ENCODE measurements around the gene VANGL1. TPM values are rescaled to one million over a fixed set of nuclear protein-coding genes. Genes with fewer than 3 reads are reported as not detected.

Gene VANGL1
- total and polyA plus RNA-seq, 2 of the 4 experiments (the other 2 are of a cell fraction): 6.1 to 6.7 TPM

DNA sequence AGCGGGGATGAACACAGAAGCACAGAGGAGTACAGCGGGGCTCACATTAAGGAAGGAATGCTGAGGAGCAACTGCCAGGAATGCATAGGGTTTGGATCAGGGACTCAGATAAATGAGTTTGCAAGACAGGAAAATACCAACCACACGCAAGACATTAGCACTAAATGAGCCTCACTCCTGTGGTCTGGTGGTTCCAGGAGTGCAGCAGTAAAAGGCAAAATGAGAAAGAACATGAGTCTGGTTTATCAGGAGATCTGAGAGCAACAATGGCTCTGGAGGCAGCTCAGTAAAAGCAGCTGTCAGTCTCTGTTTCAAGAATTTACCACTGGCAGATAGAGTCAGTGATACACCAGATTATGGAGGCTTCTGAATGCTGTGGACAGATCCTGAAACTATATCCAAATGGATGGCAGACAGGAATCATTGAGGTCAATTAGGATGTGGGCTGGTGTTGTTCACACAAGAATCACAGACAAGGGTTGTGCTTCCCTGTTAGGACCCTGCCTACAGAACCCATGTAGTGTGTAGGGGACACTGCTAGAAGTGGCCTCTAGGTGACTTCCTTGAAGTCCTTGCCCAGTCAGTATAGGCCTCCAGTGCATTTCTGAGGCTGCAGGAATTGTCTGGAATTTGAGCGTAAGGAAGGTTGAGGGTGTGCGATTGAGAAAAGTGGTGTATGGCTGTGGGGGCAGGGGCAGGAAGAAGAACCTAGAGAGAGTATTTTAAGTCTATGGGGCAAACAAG is 76.4 kb downstream of the VANGL1 start:
- H2BK20ac ChIP-seq (ENCODE audit: low read depth, low read length): no peak overlapping the region
- no peak overlapping the region for H3K56ac ChIP-seq (ENCODE audit: extremely low read depth, insufficient read depth, low read length)
- no peak overlapping the region for H3K23ac ChIP-seq (ENCODE audit: low read depth, low read length)
- no peak overlapping the region for H3K4ac ChIP-seq (ENCODE audit: low read depth, low read length)
- intact Hi-C loops (cut with micrococcal nuclease) (no loop called here), in situ Hi-C loops (cut with MboI; ENCODE audit: low sequenced_read_pairs) (no loop called here), dilution Hi-C loops (cut with HindIII; ENCODE audit: low sequenced_read_pairs, unreplicated experiment) (no loop called here)
- H3K4me3 ChIP-seq (ENCODE audit: insufficient read depth, low read depth, low read length): no peak overlapping the region
- 90 to 100% methylated on average over 2 of the region's 5 CpGs for WGBS, 2 experiments (ENCODE audit: extremely low coverage in 2 of 2, insufficient read length in 1 of 2)
- no peak overlapping the region for H3K9ac ChIP-seq (ENCODE audit: low read depth, low read length)
- no peaks in the 10 kb centered on the region for H3K36me3 ChIP-seq (ENCODE audit: control insufficient read depth, insufficient read depth, low read length)
- no peak overlapping the region for H2BK120ac ChIP-seq (ENCODE audit: low read depth, low read length)
- TF ChIP-seq FOS (IDR thresholded peaks at IDR 0.05; ENCODE audit: low read depth, low read length): no peak
- no peak for TF ChIP-seq USF2 (IDR thresholded peaks at IDR 0.05; ENCODE audit: low read depth, low read length)
- no peak for TF ChIP-seq MAFK (IDR thresholded peaks at IDR 0.05; ENCODE audit: low read depth, low read length)
- no peak for TF ChIP-seq RCOR1 (IDR thresholded peaks at IDR 0.05; ENCODE audit: insufficient replicate concordance, low read length)
- TF ChIP-seq BHLHE40 (IDR thresholded peaks at IDR 0.05; ENCODE audit: low read depth, low read length): no peak
- TF ChIP-seq POLR2A (IDR thresholded peaks at IDR 0.05; ENCODE audit: low read depth, low read length): no peak
- TF ChIP-seq NFE2L2 (IDR thresholded peaks at IDR 0.05; ENCODE audit: low read depth, low read length): no peak
- TF ChIP-seq, protein P1, sequence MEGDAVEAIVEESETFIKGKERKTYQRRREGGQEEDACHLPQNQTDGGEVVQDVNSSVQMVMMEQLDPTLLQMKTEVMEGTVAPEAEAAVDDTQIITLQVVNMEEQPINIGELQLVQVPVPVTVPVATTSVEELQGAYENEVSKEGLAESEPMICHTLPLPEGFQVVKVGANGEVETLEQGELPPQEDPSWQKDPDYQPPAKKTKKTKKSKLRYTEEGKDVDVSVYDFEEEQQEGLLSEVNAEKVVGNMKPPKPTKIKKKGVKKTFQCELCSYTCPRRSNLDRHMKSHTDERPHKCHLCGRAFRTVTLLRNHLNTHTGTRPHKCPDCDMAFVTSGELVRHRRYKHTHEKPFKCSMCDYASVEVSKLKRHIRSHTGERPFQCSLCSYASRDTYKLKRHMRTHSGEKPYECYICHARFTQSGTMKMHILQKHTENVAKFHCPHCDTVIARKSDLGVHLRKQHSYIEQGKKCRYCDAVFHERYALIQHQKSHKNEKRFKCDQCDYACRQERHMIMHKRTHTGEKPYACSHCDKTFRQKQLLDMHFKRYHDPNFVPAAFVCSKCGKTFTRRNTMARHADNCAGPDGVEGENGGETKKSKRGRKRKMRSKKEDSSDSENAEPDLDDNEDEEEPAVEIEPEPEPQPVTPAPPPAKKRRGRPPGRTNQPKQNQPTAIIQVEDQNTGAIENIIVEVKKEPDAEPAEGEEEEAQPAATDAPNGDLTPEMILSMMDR (conservative IDR thresholded peaks at IDR 0.05; ENCODE audit: low read depth, low read length): no peak
- TF ChIP-seq MXI1 (IDR thresholded peaks at IDR 0.05; ENCODE audit: borderline replicate concordance, low read depth, low read length): no peak
- no peak for TF ChIP-seq RAD21 (IDR thresholded peaks at IDR 0.05; ENCODE audit: low read length)
- no peak for TF ChIP-seq RFX5 (IDR thresholded peaks at IDR 0.05; ENCODE audit: low read depth, low read length)
- TF ChIP-seq CEBPB (IDR thresholded peaks at IDR 0.05; ENCODE audit: low read depth, low read length): no peak
- no peak for TF ChIP-seq MAZ (IDR thresholded peaks at IDR 0.05; ENCODE audit: borderline replicate concordance, low read depth, low read length)
- TF ChIP-seq, protein P2, sequence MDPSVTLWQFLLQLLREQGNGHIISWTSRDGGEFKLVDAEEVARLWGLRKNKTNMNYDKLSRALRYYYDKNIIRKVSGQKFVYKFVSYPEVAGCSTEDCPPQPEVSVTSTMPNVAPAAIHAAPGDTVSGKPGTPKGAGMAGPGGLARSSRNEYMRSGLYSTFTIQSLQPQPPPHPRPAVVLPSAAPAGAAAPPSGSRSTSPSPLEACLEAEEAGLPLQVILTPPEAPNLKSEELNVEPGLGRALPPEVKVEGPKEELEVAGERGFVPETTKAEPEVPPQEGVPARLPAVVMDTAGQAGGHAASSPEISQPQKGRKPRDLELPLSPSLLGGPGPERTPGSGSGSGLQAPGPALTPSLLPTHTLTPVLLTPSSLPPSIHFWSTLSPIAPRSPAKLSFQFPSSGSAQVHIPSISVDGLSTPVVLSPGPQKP (IDR thresholded peaks at IDR 0.05; ENCODE audit: borderline replicate concordance, low read depth, low read length): no peak
- TF ChIP-seq SMC3 (IDR thresholded peaks at IDR 0.05; ENCODE audit: low read depth, low read length): no peak
- no peak for TF ChIP-seq CHD1 (IDR thresholded peaks at IDR 0.05; ENCODE audit: low read depth, low read length)
- BruUV-seq (replicated peaks): no TSS peak
- no peak overlapping the region for H2AK9ac ChIP-seq (replicated peaks; ENCODE audit: low read depth, low read length, poor library complexity)
- ChIA-PET POLR2A (ENCODE audit: unreplicated experiment) (no interaction called here), CTCF (interaction anchor here (1.5 to 2.0 kb wide), 3 partner anchors 12 to 53 kb away, joined by 5 to 7 read pairs (median 6); no protein-coding TSS in a partner anchor)
- no peak overlapping the region for H2BK15ac ChIP-seq (ENCODE audit: low read depth, low read length)
- no peaks in the 10 kb centered on the region for H3K9me1 ChIP-seq (ENCODE audit: insufficient read depth, low read length)
- no peak overlapping the region for H4K8ac ChIP-seq (ENCODE audit: low read depth in 2 of 2, low read length in 2 of 2)
- no peak for ATAC-seq (ENCODE audit: low read depth)
- DNase-seq: no peak
- no peaks in the 10 kb centered on the region for H3K79me1 ChIP-seq (ENCODE audit: low read depth in 1 of 2, low read length in 2 of 2)
- no peaks in the 10 kb centered on the region for H4K20me1 ChIP-seq (ENCODE audit: insufficient read depth, low read length)
- H3K4me2 ChIP-seq (ENCODE audit: low read depth, low read length): no peak overlapping the region
- no peak overlapping the region for H4K91ac ChIP-seq (ENCODE audit: insufficient read depth, low read depth, low read length)
- no peak overlapping the region for H3K27ac ChIP-seq (ENCODE audit: insufficient read depth, low read length)
- H2AK5ac ChIP-seq (ENCODE audit: low read depth, low read length): no peak overlapping the region
- H2BK5ac ChIP-seq (ENCODE audit: low read depth, low read length, poor library complexity, severe bottlenecking): no peak overlapping the region
- H2AFZ ChIP-seq (replicated peaks; ENCODE audit: low read length, poor library complexity): no peak overlapping the region
- no peak overlapping the region for H3K18ac ChIP-seq (ENCODE audit: low read depth, low read length)
- H3K14ac ChIP-seq (replicated peaks; ENCODE audit: low read depth, low read length): no peak overlapping the region
- H3K4me1 ChIP-seq (ENCODE audit: control insufficient read depth, insufficient read depth, low read length): no peaks in the 10 kb centered on the region
- peaks cover 24% of the 10 kb centered on the region for H3K27me3 ChIP-seq (ENCODE audit: control insufficient read depth, insufficient read depth, low read length)
- no peak overlapping the region for H4K5ac ChIP-seq (ENCODE audit: low read depth, low read length)
- no peaks in the 10 kb centered on the region for H3K9me3 ChIP-seq (ENCODE audit: control insufficient read depth, insufficient read depth, low read length)
